Adipocyte (in vitro differentiated cells): ENCODE measurements around the gene DNPH1.
A peak's percentile ranks its signal among the peaks of the same experiment; 100 is the strongest.

Experiments used
- DNase-seq: peaks from one replicate; pipeline ENCODE4 v3.0.0-alpha.2; 2015; ENCODE audit warnings: low read depth
- H3K27me3 ChIP-seq: replicated peaks from 2 replicates; pipeline ENCODE4 v1.7.0; 2013; ENCODE audit warnings: mild to moderate bottlenecking, low read length, moderate library complexity; ENCODE audit not compliant: control insufficient read depth, insufficient read depth
- H3K36me3 ChIP-seq: 2 replicates; pipeline ENCODE4 v1.7.0; 2013; ENCODE audit warnings: low read length, mild to moderate bottlenecking, moderate library complexity; ENCODE audit not compliant: control insufficient read depth, insufficient read depth, severe bottlenecking
- H3K4me1 ChIP-seq: 2 replicates; pipeline ENCODE4 v1.7.0; 2013; ENCODE audit warnings: mild to moderate bottlenecking, low read length, moderate library complexity; ENCODE audit not compliant: control insufficient read depth, insufficient read depth
- H3K4me3 ChIP-seq: 2 replicates; pipeline ENCODE4 v1.7.0; 2013; ENCODE audit warnings: mild to moderate bottlenecking, low read length, moderate library complexity
- H3K9ac ChIP-seq: 2 replicates; pipeline ENCODE4 v1.7.0; 2013; ENCODE audit warnings: mild to moderate bottlenecking, low read length, moderate library complexity
- H3K9me3 ChIP-seq: 2 replicates; pipeline ENCODE4 v1.7.0; 2013; ENCODE audit warnings: mild to moderate bottlenecking, low read length, moderate library complexity; ENCODE audit not compliant: control insufficient read depth

The DNPH1 gene

GRCh38 chr6:43175676-43176422, 53.4 kb downstream of the DNPH1 start:
- H3K4me1 ChIP-seq: peaks cover 36% of the 10 kb centered on the region
- no peak overlapping the region for H3K4me3 ChIP-seq
- no peaks in the 10 kb centered on the region for H3K9me3 ChIP-seq
- no peaks in the 10 kb centered on the region for H3K27me3 ChIP-seq
- no peak for DNase-seq
- H3K36me3 ChIP-seq: peaks cover 36% of the 10 kb centered on the region
- H3K9ac ChIP-seq: peak overlapping the region; percentile 85
